Upper lobe of left lung (tissue), 6 donors: ENCODE data around the gene NTN1. TPM values are rescaled to one million over a fixed set of nuclear protein-coding genes. Genes with fewer than 3 reads are reported as not detected.
"Not testable (repeated sequence)": the region's sequence is repeated elsewhere in the genome, so short reads cannot be mapped to it uniquely, and the experiment has no call there.

Source experiments
- ATAC-seq, 2 donors: fragments of 200-7000 bp; cut with Tn5 transposase; one replicate each; pipeline ENCODE4 v1.9.1; 2022; ENCODE audit warnings: mild to moderate bottlenecking in 2 of 2, moderate library complexity in 2 of 2; ENCODE audit not compliant: low FRiP score in 2 of 2
- DNase-seq, 2 donors: peaks; one replicate each; pipeline ENCODE4 v3.0.0-alpha.2; 2019 to 2020
- H3K27ac ChIP-seq, 4 donors: fragments of 200-600 bp; sonication (generic); one replicate each; pipeline ENCODE4 v1.5.1; 2016 to 2019
- H3K27me3 ChIP-seq, 4 donors: fragments of 200-600 bp; sonication (generic); one replicate each; pipeline ENCODE4 v1.5.1; 2017 to 2019
- H3K36me3 ChIP-seq, 4 donors: fragments of 200-600 bp; sonication (generic); one replicate each; pipeline ENCODE4 v1.5.1; 2016 to 2019
- H3K4me1 ChIP-seq, 4 donors: fragments of 200-600 bp; sonication (generic); one replicate each; pipeline ENCODE4 v1.5.1; 2018 to 2019
- H3K4me3 ChIP-seq, 4 donors: fragments of 200-600 bp; sonication (generic); one replicate each; pipeline ENCODE4 v1.5.1; 2017 to 2019; ENCODE audit warnings: mild to moderate bottlenecking in 2 of 4, moderate library complexity in 1 of 4
- H3K9me3 ChIP-seq, 4 donors: fragments of 200-600 bp; sonication (generic); one replicate each; pipeline ENCODE4 v1.5.1; 2018 to 2019
- EP300 ChIP-seq, 4 donors: sonication (generic); formaldehyde crosslinking; IDR thresholded peaks; one replicate each; pipeline ENCODE4 v1.5.1; 2017; ENCODE audit warnings: antibody characterized with exemption in 4 of 4, control low read depth in 2 of 4
- POLR2A ChIP-seq, 4 donors: fragments of 450-650 bp; IDR thresholded peaks; one replicate each; pipeline ENCODE4 v1.5.1; 2016 to 2017; ENCODE audit warnings: antibody characterized with exemption in 4 of 4, mild to moderate bottlenecking in 2 of 4
- POLR2AphosphoS5 ChIP-seq, 2 donors: sonication (generic); formaldehyde crosslinking; IDR thresholded peaks; one replicate each; pipeline ENCODE4 v1.5.1; 2017; ENCODE audit warnings: antibody characterized with exemption in 2 of 2
- WGBS, 2 donors: methylation state at CpG; one replicate each; pipeline ENCODE4 v1.1.5; 2017 to 2018; 5-methylcytosine and 5-hydroxymethylcytosine counted together
- total RNA-seq, 6 donors: library from RNA; depleted of rRNA in 4 of 6; stranded (reverse); fragments of >200 nt in 4 of 6; gene quantifications; one replicate each; pipeline versions ENCODE4 v1.1.0 to v1.2.1, GENCODE V29; 2016 to 2021
- TF ChIP-seq, protein P1 (sequence below), 6 experiments: fragments of 450-650 bp in 4 of 6; fragments of 200-600 bp in 2 of 6; sonication (generic) in 2 of 6; IDR thresholded peaks; one replicate each; pipeline ENCODE4 v1.5.1; 2016 to 2019; ENCODE audit warnings: antibody characterized with exemption in 6 of 6
- donor health status: DM: no; HTN: no; CAD: no; lungs with moderate emphysema.
- donor health status: DM: no; HTN: yes; CAD: no; lungs with severe emphysema.

The NTN1 gene
- total RNA-seq, 6 donors from 2014 or later: 2.6 to 9.1 (median 4.1) TPM

GRCh38 chr17:9094193-9094592 lies 72.9 kb downstream of the NTN1 start:
- no peaks in the 10 kb centered on the region for H3K4me1 ChIP-seq
- H3K9me3 ChIP-seq: no peaks in the 10 kb centered on the region
- H3K4me3 ChIP-seq: no peak overlapping the region
- no peak overlapping the region for H3K27ac ChIP-seq
- WGBS, 2 donors: 93 to 100% methylated on average over 1 of the region's 1 CpG
- H3K36me3 ChIP-seq: no peaks in the 10 kb centered on the region
- no peaks in the 10 kb centered on the region for H3K27me3 ChIP-seq
- DNase-seq: no peak
- no peak for ATAC-seq
- TF ChIP-seq POLR2AphosphoS5 (IDR thresholded peaks at IDR 0.05) (no peak), POLR2A (IDR thresholded peaks at IDR 0.05) (no peak), EP300 (IDR thresholded peaks at IDR 0.05) (no peak)
- TF ChIP-seq, protein P1, sequence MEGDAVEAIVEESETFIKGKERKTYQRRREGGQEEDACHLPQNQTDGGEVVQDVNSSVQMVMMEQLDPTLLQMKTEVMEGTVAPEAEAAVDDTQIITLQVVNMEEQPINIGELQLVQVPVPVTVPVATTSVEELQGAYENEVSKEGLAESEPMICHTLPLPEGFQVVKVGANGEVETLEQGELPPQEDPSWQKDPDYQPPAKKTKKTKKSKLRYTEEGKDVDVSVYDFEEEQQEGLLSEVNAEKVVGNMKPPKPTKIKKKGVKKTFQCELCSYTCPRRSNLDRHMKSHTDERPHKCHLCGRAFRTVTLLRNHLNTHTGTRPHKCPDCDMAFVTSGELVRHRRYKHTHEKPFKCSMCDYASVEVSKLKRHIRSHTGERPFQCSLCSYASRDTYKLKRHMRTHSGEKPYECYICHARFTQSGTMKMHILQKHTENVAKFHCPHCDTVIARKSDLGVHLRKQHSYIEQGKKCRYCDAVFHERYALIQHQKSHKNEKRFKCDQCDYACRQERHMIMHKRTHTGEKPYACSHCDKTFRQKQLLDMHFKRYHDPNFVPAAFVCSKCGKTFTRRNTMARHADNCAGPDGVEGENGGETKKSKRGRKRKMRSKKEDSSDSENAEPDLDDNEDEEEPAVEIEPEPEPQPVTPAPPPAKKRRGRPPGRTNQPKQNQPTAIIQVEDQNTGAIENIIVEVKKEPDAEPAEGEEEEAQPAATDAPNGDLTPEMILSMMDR (IDR thresholded peaks at IDR 0.05): no peak

DNA sequence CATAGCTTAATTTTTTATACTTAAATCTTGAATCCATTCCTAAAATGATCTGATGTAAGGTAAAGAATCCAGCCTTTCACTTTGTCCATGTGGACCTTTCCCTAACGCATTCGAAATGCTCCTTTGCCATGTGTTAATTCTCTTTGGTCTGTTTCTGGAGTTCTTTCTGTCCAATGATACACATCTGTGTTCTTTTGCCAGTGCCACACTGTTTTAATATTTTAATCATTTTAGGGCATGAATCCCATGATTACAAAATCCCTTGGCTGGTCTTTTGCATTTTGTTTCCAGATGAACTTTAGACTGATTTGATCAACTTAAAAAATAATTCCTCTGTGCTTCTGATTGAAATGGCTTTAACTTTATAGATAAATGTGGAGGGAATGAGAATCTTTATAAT lies 74.1 kb downstream of the NTN1 start:
- no peak for TF ChIP-seq POLR2AphosphoS5 (IDR thresholded peaks at IDR 0.05)
- TF ChIP-seq, protein P1 (IDR thresholded peaks at IDR 0.05): no peak
- TF ChIP-seq EP300 (IDR thresholded peaks at IDR 0.05): no peak
- no peak for TF ChIP-seq POLR2A (IDR thresholded peaks at IDR 0.05)
- DNase-seq (no peak), ATAC-seq (no peak)
- Histone ChIP-seq H3K36me3 (no peaks in the 10 kb centered on the region), H3K4me3 (no peak overlapping the region), H3K4me1 (no peaks in the 10 kb centered on the region), H3K27me3 (no peaks in the 10 kb centered on the region), H3K27ac (no peak overlapping the region), H3K9me3 (no peaks in the 10 kb centered on the region)
- 78 to 88% methylated on average over 2 of the region's 2 CpGs for WGBS, 2 donors

- no peaks in the 10 kb centered on the region for H3K4me1 ChIP-seq
- TF ChIP-seq POLR2A (IDR thresholded peaks at IDR 0.05) (no peak), POLR2AphosphoS5 (IDR thresholded peaks at IDR 0.05) (no peak), EP300 (IDR thresholded peaks at IDR 0.05) (no peak)
- TF ChIP-seq, protein P1 (IDR thresholded peaks at IDR 0.05): no peak
- WGBS, 2 donors: 80 to 82% methylated on average over 4 to 6 of the region's 6 CpGs
- no peaks in the 10 kb centered on the region for H3K9me3 ChIP-seq
- H3K27ac ChIP-seq: no peak overlapping the region
- H3K4me3 ChIP-seq: no peak overlapping the region
- H3K27me3 ChIP-seq: no peaks in the 10 kb centered on the region
- DNase-seq (no peak), ATAC-seq (no peak)
- H3K36me3 ChIP-seq: no peaks in the 10 kb centered on the region
Observed at GRCh38 chr17:9098242-9098825, 77.0 kb downstream of the NTN1 start.

- no peaks in the 10 kb centered on the region for H3K4me1 ChIP-seq
- H3K36me3 ChIP-seq: no peaks in the 10 kb centered on the region
- ATAC-seq: no peak
- no peak for TF ChIP-seq POLR2A (IDR thresholded peaks at IDR 0.05)
- TF ChIP-seq EP300 (IDR thresholded peaks at IDR 0.05): no peak
- TF ChIP-seq, protein P1 (IDR thresholded peaks at IDR 0.05): no peak
- no peak for TF ChIP-seq POLR2AphosphoS5 (IDR thresholded peaks at IDR 0.05)
- no peak overlapping the region for H3K4me3 ChIP-seq
- 77 to 92% methylated on average over 1 of the region's 1 CpG for WGBS, 2 donors
- no peak for DNase-seq
- H3K27me3 ChIP-seq: no peaks in the 10 kb centered on the region
- H3K9me3 ChIP-seq: no peaks in the 10 kb centered on the region
- H3K27ac ChIP-seq: no peak overlapping the region
Observed at GRCh38 chr17:9101356-9101755, 80.0 kb downstream of the NTN1 start.

GRCh38 chr17:9103193-9103592 lies 81.9 kb downstream of the NTN1 start:
- not testable (repeated sequence) for H3K27me3 ChIP-seq, H3K36me3 ChIP-seq, H3K27ac ChIP-seq, DNase-seq, ATAC-seq, H3K9me3 ChIP-seq, H3K4me1 ChIP-seq, H3K4me3 ChIP-seq
- 78 to 84% methylated on average over 3 of the region's 3 CpGs for WGBS, 2 donors
